Measurements from ENCODE around the gene NUTM2E.
"Not testable (repeated sequence)": the region's sequence is repeated elsewhere in the genome, so short reads cannot be mapped to it uniquely, and the experiment has no call there.

NUTM2E gene

GRCh38 chr10:79866903-79867551 lies 40.5 kb downstream of the NUTM2E start:
- not testable (repeated sequence) for DNase-seq

DNA sequence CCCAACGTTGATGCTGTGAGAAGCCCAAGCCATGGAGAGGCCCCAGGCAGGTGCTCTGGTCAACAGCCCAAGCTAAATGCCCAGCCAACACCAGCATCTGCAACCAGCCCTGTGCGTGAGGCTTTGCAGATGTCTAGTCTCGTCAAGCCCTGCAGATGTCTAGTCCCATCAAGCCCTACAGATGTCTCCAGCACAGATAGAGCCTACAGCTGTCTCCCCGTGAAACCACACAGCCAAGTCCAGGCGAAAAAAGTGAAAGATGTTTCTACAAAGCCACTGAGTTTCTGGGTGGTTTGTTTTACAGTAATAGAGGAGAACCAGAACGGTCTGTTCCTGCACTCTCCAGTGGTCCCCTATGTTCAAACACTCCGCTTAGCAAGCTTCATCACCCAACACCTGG lies 41.5 kb downstream of the NUTM2E start:
- not testable (repeated sequence) for DNase-seq

DNA sequence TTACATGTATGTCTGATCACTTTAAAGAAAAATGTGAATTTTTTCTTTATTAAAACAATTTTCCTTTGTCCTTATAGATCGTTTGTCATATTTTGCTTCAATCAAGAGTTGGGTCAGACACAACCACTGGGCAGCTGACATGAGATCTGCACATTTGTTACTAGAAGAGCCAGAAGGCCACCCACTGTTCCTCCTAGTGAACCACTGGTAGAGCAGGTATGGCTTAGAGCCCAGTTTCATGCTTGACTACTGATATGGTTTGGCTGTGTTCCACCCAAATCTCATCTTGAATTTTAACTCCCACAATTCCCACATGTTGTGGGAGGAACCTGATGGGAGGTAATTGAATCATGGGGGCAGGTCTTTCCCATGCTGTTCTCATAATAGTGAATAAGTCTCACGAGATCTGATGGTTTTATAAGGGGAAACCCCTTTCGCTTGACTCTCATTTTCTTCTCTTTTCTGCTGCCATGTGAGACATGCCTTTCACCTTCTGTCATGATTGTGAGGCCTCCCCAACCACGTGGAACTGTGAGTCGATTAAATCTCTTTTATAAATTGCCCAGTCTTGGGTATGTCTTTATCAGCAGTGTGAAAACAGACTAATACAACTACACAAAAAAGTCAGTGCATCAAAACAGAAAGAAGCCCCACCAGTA lies 43.0 kb downstream of the NUTM2E start:
- DNase-seq = not testable (repeated sequence)

DNA sequence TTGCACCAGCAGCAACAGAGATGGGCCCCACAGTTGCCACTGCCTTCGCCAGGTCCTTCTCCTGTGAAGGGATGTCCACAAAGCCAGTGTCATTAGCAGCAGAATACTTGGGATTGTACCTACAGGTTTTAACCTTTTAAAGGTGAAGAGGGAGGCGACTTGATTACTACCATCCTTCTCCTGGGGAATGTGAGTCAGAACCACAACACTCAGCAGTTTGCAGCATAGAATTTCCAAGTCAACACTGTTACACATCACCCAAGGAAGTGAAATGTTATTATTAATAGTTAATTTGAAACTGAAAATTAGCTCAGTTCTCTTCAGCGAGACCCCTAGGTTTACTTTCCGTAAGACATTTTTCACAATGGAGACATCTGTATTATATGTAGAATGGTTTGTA lies 45.2 kb downstream of the NUTM2E start:
- not testable (repeated sequence) for DNase-seq

All from NCI-H774 (cell line).